ENCODE measurements around the gene FNIP2.

Gene FNIP2

GRCh38 chr4:158782551-158783360, 13.9 kb downstream of the FNIP2 start:
- Histone ChIP-seq H3K27ac (ENCODE audit: extremely low read depth, low read depth, low read length) (peak overlapping the region; percentile 61), H3K4me3 (ENCODE audit: low read depth, low read length) (no peak overlapping the region), H3K9me3 (ENCODE audit: control insufficient read depth, insufficient read depth, low read depth, low read length) (no peaks in the 10 kb centered on the region), H3K4me1 (ENCODE audit: control insufficient read depth, insufficient read depth, low read length) (peaks cover 47% of the 10 kb centered on the region), H3K36me3 (ENCODE audit: control insufficient read depth in 2 of 2, insufficient read depth in 1 of 2, low read length in 2 of 2) (no peaks in the 10 kb centered on the region)
- POLR2A ChIA-PET = no interaction called here
- CTCF ChIA-PET = interaction anchor here (0.6 to 1.9 kb wide), 4 partner anchors 14 to 1951 kb away, joined by 3 to 5 read pairs (median 4); partner anchors contain the start of gene FNIP2
- peak; percentile 50; the same call in 1 of the 2 replicates for TF ChIP-seq ZNF561 (tag by site-specific recombination; IDR thresholded peaks at IDR 0.05; ENCODE audit: borderline replicate concordance)
- TF ChIP-seq ZNF624 (tag by site-specific recombination; IDR thresholded peaks at IDR 0.05) = no peak
- no peak for TF ChIP-seq ZNF404 (tag by site-specific recombination; IDR thresholded peaks at IDR 0.05)
- no peak for TF ChIP-seq BCL11B (tag by site-specific recombination; IDR thresholded peaks at IDR 0.05; ENCODE audit: low read depth)
- TF ChIP-seq ZNF335 (tag by site-specific recombination; conservative IDR thresholded peaks at IDR 0.05) = no peak
- no peak for TF ChIP-seq ZNF837 (tag by site-specific recombination; IDR thresholded peaks at IDR 0.05)
- TF ChIP-seq ZNF302 (tag by site-specific recombination; IDR thresholded peaks at IDR 0.05; ENCODE audit: low read depth) = no peak
- TF ChIP-seq ZNF555 (tag by site-specific recombination; conservative IDR thresholded peaks at IDR 0.05) = no peak
- no peak for TF ChIP-seq ZBTB26 (tag by site-specific recombination; optimal IDR thresholded peaks at IDR 0.05)
- peak; percentile 85 for TF ChIP-seq ZXDB (tag by site-specific recombination; IDR thresholded peaks at IDR 0.05)
- TF ChIP-seq ZFHX2 (tag by site-specific recombination; conservative IDR thresholded peaks at IDR 0.05) = peak; percentile 32; the same call in 1 of the 2 replicates
- TF ChIP-seq ZNF510 (tag by site-specific recombination; IDR thresholded peaks at IDR 0.05; ENCODE audit: insufficient replicate concordance) = no peak
- no peak for TF ChIP-seq ZNF529 (tag by site-specific recombination; IDR thresholded peaks at IDR 0.05; ENCODE audit: insufficient replicate concordance)
- no peak for TF ChIP-seq ZNF138 (tag by site-specific recombination; IDR thresholded peaks at IDR 0.05; ENCODE audit: borderline replicate concordance)
- no peak for TF ChIP-seq ELK4 (IDR thresholded peaks at IDR 0.05; ENCODE audit: borderline replicate concordance, low read depth, low read length)
- peak; percentile 21; the same call in 1 of the 2 replicates for TF ChIP-seq ZNF639 (tag by site-specific recombination; IDR thresholded peaks at IDR 0.05)
- TF ChIP-seq ZNF10 (tag by site-specific recombination; IDR thresholded peaks at IDR 0.05) = peak; percentile 82
- TF ChIP-seq ZNF366 (tag by site-specific recombination; conservative IDR thresholded peaks at IDR 0.05) = no peak
- peak; percentile 90; the same call in 1 of the 2 replicates for TF ChIP-seq OVOL3 (tag by site-specific recombination; IDR thresholded peaks at IDR 0.05)
- TF ChIP-seq ZSCAN23 (tag by site-specific recombination; IDR thresholded peaks at IDR 0.05) = no peak
- no peak for TF ChIP-seq MEIS1 (CRISPR knock-in tag; IDR thresholded peaks at IDR 0.05; ENCODE audit: borderline replicate concordance)
- no peak; the same call in 1 of the 2 replicates for TF ChIP-seq KLF10 (tag by site-specific recombination; IDR thresholded peaks at IDR 0.05)
- TF ChIP-seq ZNF140 (tag by site-specific recombination; IDR thresholded peaks at IDR 0.05) = no peak
- no peak for TF ChIP-seq ZNF26 (tag by site-specific recombination; IDR thresholded peaks at IDR 0.05)
- no peak for TF ChIP-seq ZNF514 (tag by site-specific recombination; IDR thresholded peaks at IDR 0.05)
- TF ChIP-seq GLI4 (tag by site-specific recombination; IDR thresholded peaks at IDR 0.05) = no peak
- TF ChIP-seq ZSCAN18 (tag by site-specific recombination; IDR thresholded peaks at IDR 0.05) = no peak
- no peak for TF ChIP-seq ZNF211 (tag by site-specific recombination; IDR thresholded peaks at IDR 0.05; ENCODE audit: low read depth)
- no peak for TF ChIP-seq SP2 (tag by site-specific recombination; IDR thresholded peaks at IDR 0.05)
- TF ChIP-seq ZNF155 (tag by site-specific recombination; IDR thresholded peaks at IDR 0.05) = no peak
- TF ChIP-seq ZNF843 (tag by site-specific recombination; IDR thresholded peaks at IDR 0.05) = peak; percentile 89
